GM12801 (cell line): Measurements from ENCODE around the gene GASK1B.

Experiments used
- CTCF ChIP-seq: IDR thresholded peaks from one replicate; pipeline ENCODE4 v1.5.1; 2011; ENCODE audit warnings: control low read depth; ENCODE audit not compliant: insufficient read length; ENCODE audit errors: extremely low read depth

Gene GASK1B

GRCh38 chr4:158169506-158169905, 3.3 kb downstream of the GASK1B start:
- TF ChIP-seq CTCF: no peak

- TF ChIP-seq CTCF: no peak
Observed at GRCh38 chr4:158168606-158169005, 4.2 kb downstream of the GASK1B start.

DNA sequence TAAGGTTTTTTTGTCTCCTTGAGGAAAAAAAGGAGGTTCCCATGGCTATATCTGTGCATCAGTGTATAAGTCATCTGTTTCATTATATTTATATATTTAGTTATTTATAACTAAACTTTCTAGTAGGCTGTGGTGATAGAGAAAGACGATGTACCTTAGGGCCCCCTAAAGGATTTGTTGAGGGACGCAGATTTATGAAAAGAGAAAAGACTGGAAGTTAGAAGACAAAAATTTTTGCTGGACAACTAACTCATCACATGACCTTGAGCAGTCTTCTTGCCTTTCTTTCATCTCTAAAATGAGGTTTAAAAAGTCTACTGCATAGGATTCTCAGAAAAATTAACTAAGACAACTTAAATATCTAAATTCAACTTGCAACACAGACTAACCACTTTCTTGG, 6.1 kb downstream of the GASK1B start:
- TF ChIP-seq CTCF: no peak

- no peak for TF ChIP-seq CTCF
Observed at GRCh38 chr4:158164768-158165213, 8.0 kb downstream of the GASK1B start.

- TF ChIP-seq CTCF: no peak
Observed at GRCh38 chr4:158163941-158164767, 8.7 kb downstream of the GASK1B start.

GRCh38 chr4:158162631-158163030, 10.2 kb downstream of the GASK1B start:
- no peak for TF ChIP-seq CTCF

DNA sequence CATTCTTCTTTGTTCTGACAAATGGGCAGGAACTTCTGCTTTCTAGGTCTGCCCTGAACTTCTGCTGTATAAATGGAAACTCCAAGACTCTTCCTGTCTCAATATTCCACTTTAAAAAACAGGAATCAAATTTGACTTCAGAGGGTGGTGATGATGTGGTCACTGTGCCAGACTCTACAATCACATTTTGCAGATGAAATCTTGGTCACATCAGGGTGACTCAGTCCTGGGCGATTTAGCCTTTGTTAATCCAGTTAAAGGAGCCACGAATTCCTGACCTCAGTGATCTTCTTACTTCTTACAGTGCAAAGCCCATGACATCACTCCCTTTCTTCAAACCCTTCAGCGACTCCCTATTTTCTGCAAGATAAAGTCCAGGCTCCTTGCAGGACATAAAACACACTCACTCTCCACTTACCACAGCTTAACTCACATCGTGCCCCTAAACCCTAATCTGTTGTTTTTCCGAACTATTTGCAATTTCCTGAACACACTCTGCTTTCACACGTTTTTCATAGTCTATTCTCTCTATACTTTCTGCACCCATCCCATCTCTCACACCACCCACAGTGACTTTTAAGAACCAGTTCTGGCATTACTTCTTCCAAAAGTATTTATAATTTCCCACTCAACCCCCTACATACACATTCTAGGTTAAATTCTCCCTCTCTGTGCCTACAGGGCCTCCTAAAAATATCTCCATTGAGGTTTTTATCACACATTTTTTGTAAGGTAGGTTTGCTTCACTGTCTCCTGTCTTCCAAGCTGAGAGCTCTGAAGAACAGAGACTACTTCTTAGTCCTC, 11.1 kb downstream of the GASK1B start:
- no peak for TF ChIP-seq CTCF
